NCI-H446 (cell line): ENCODE measurements around the gene TCERG1L.

ENCODE experiments used
- DNase-seq, 2 experiments: peaks; one replicate each; lab custom pipeline; 2025; lab: John Stamatoyannopoulos, UW

Gene TCERG1L

DNA sequence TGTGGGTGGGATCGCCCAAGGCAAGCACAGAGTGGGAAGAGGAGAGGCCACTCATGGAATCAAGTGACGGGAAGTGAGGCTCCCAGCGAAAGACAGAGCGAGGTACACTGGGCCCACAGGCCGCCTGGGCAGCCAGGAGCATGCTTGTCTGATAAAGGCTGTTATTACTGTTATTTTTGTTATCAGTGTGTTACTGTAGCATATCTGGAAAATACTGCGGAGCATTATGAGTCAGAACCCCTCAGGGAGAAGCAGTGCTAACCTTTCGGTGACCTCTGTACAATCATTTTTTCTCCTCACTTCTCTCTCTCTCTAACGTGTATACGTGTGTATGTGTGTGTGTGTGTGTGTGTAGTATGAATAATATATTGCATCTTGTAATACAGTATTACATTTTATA lies 3.8 kb upstream of the TCERG1L start:
- DNase-seq: no peak

DNA sequence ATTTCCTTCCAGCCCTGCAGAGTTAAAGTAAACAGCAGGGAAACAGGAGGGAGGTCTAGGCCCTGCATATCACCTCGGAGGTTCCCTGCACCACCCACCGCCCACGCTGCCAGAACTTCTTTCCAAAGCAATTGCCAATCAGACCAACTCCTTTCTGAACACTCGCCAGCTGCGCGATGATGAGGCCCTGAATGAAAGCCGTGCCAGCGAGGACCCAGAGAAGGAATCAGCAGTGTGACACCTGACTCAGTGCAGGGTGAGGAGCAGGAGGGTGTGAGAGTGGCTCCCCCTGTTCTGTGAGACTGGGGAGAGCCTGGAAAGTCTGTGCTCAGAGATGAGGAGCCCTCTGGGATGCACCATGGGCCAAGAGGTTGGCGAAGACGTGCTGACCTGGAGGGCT lies 3.3 kb upstream of the TCERG1L start:
- no peak for DNase-seq

DNA sequence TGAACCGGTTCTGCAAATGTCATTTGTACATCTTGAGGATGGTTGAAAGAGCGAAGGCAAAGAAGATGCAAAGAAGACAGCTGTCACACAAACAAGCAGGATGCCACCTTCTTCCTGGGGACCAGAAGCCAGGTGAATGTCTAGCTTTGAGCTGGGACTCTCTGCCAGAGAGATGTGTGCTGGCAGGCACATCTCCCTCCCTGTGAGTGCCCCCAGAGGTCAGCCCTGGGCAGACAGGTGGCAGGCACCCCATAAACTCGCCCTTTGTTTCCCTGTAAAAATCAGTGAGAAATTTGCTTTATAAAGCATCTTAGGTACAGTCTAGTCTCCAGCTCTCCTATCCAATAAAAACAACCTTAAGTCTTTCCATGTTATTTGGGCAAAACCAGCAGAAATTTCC lies 2.6 kb upstream of the TCERG1L start:
- DNase-seq: no peak

DNA sequence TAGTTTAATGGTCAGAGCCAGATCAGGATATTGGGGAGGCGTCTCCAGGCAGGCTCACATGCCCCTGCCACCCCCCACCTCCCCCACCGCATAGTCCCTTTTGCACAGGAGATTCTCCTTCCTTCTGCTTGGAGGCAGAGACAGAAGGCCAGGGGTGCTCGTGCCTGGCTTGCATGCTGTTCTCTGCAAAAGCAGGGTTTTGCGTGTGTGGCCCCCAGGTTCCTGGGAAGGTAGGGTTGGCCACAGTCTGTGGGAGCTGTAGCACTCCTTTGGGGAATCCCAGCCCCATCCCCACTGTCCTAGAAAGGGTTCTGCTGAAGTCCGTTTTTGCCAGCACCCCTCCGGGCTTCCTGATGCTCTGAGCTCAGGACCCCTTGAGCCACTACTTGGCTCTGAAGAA lies 1.9 kb upstream of the TCERG1L start:
- no peak for DNase-seq

DNA sequence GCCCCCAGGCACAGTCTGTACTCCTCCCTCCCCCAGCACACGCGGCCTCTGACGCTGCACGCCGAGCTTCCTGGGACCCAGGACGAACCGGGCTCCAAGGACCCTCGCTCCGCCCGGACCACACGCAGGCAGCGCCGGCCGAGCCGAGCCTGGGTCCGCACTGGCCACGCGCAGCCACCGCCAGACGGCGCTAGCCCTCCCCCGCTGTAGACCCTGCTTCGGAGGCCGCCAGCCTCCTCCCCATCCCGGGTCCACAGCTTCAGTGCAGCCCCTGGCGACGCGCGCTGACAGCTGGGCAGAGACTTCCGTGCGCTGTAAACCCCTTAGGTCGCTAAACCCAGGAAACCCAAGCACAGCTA lies 936 bp upstream of the TCERG1L start:
- no peak for DNase-seq

DNA sequence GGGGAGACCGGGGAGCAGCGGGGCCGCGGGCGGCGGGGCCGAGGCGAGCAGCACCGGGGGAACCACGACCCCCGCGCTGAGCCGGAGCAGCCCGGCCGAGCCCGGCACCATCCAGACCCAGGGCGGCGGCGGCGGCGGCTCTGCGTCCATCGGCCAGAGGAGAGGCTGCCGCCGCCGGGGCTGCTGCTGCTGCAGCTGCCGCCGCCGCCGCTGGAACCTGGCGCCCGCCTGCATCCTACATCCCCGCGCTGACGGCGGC lies 190 bp downstream of the TCERG1L start:
- DNase-seq: no peak

DNA sequence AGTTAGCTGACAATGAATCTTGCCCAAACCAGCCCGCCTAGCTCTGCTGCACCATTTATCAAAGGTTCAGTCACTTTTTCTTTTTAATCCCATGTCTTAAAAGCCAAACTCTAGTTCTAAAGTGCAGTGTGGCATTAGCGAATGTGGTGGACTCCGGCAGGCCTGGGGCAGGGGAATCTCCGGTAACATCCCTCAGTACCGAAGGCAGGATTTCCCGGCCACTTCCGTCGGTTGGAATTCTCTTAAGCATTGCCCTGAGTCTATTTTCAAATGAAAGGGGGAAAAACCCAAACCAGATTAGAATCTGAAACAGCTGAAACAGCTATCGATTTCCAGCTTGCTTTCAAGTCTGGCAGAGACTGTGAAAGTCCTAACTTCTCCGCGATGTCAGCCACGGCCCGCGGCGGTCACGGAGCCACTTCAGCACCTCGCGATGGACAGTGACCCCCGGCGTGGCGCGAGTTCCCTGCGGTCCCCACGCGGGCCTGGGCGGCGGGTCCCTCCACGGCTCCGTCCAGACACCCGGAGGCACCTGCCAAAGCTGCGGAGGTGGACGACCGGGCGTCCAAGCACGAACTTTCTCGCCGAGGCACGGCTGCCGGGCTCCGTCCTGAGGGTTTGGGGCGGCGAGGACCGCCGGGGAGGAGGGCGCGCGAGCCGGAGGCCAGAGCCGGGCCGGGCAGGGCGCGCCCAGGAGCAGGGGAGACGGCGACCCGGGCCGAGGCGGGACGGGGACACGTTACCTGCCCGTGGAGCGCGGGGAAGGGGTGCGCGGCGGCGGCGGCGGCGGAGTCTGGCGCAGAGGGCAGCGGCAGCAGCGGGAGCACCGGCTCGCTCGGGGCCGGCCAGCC lies 745 bp downstream of the TCERG1L start:
- no peak for DNase-seq

DNA sequence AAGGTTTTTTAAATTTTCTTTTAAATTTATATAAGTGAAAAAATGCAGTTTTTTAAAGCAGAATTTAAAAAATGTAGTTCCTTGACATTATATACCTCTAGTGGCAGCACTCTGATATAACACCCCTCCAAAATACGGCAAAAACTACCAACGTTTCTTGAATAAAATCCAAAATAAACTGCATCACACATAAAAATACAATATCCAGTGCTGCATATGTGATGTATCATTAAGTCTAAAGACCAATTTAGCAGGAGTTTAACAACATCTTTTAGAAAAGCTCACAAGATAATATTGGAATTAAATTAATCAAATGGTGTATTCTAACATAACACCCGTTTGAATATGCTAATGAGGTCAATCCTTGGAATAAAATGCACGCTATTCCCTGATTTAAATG lies 1.4 kb downstream of the TCERG1L start:
- DNase-seq: no peak

DNA sequence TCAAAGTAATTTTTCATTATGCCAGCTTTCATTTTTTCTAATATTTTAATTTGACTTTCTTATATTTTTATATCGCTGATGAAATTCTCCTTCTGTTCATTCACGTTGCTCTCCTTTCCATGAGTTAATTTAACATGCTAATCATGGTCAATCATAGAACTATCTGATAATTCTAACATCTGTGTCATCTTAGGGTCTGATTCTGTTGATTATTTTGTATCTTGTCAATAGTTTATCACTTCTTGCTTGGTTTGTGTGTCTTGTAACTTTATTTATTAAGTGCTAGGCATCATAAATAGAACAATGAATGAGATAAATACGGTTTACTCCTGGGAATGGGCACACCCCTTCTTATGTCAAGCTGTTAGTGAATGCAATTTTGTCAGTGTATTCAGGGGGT lies 11.0 kb downstream of the TCERG1L start:
- DNase-seq: no peak

DNA sequence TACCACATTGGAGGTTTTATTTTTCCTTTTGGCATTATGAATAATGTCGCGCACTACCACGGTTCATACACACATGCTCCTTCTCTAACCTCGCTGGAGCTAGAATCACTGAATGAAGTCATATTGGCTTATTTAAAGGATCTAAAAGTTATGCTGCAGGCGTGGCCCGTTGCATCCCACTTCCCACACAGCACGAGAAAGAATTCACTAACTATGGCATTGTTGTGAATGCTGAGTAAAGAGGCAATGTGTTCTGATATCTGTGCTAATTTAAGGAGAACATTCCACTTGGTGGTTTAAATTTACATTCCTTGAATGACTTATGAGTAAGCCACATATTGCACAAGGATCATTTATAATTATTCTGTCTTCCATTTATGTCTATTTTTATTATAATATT lies 20.7 kb downstream of the TCERG1L start:
- DNase-seq: no peak

DNA sequence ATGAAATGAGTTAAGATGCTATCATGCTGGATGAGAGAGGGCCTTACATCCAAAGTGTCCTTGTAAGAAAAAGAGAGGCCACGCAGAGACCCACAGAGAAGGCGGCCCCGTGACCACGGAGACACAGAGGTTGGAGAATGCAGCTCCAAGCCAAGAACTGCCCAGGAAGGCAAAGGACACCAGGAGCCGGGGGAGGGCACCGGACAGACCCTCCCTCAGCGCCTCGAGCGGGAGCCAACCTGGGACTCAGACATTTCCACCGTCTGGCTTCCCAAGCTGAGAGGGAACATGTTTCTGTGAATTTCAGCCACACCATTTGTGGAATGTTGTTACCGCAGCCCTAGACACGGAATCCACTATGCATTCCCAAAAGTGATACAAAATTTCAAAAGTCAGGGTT lies 22.9 kb downstream of the TCERG1L start:
- DNase-seq: no peak

DNA sequence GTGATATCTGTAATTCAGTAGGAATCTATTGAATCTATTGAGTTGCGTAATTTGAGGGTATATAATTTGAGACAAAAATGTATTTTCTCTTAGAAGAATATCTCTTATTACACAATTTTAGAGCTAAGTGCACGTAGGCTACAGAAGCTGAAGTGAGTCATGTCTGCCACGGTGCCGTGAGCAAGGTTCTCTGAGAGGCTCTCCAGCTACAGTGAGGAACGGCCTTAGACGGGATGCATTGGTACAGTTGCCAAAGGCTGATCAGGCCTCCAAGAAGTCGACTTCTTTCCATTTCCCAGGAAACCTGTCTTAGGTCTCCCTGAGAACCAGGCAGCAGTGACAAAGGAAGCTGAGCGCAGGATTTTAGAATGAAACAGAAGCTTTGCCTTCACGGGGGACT lies 28.6 kb downstream of the TCERG1L start:
- no peak for DNase-seq

DNA sequence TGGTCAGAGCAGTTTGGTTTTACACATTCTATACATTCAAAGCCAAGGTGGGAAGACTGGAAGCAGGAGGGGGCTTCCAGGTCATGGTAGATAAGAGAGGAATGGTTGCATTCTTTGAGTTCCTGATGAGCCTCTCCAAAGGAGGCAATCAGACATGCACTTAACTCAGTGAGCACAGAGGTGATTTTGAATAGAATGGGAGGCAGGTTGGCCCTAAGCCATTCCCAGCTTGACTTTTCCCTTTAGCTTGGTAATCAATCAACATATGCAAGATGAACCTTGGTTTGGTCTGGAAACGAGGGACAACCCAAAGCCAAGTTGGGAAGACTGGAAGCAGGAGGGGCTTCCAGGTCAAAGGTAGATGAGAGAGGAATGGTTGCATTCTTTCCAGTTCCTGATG lies 31.4 kb downstream of the TCERG1L start:
- DNase-seq: no peak

DNA sequence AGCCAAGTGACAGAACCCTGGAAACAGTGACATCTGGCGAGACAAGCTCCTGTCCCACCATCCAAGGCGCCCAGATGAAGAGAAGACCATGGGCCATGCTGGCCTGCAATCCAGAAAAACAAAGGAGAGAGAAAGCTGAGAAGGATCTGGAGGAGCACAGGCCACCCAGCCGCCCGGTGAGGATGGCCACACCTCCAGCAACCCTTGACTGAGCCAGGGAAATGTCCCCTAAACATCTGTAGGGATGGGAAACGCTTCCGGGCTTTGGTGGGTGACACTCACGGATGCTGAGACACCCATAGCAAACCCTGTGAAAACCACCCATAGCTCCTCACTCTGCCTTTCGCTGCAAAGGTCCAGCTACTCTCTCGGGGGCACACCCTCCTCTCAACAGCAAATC lies 32.0 kb downstream of the TCERG1L start:
- no peak for DNase-seq

DNA sequence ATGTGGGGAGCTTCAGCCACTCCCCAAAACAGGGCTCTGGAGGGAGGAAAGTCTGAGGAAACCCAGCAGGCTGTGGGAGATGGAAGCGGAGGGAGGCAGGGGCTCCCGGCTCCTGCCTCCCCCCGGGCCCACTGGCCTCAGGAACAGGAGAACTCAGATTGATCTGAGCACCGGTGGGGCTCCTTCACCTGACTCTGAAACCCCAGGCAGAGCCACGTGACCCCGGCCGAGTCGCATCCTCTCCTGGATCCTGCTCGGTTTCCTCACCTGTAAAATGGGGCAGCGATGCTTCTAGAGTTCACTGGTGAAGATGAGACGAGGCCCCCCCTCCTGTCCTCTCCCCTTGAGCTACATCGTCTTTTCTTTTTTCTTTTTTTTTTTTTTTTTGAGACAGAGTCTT lies 33.6 kb downstream of the TCERG1L start:
- DNase-seq: no peak

DNA sequence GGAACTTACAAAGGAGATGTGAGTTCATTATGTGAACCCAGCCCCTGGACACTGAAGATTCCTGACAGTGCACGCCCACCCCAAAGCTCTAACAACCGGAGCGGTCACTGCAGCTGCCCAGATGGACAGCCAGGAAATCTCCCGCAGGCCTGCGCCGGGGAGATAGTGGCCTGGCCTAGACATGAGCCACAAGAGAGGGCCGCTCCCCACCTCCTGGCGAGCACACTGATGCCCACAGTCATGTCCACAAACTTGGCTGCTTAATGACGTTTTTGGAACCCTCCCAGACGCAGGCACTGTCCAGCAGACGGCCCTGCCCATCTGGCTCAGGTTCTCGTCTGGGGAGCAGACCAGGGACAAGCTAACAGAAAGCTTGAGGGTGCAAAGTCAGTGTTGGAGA lies 34.2 kb downstream of the TCERG1L start:
- no peak for DNase-seq

DNA sequence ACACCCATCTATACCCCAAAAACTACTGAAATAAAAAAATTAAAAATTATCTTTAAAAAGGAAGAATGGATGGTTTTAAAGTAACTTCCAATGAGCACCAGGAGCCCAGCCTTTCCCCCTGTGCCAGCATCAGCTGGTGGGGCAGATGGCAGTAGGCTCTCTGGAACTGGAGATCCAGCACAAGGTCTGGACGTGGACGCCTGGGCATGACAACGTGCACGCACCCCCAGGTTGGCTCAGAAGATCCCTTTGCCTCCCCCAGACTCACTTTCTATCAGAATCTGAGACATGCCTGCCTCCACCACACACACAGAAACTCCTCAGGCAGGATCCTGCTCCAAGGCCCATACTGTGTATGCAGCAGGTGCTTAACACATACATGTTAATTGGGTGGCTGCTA lies 35.8 kb downstream of the TCERG1L start:
- no peak for DNase-seq

DNA sequence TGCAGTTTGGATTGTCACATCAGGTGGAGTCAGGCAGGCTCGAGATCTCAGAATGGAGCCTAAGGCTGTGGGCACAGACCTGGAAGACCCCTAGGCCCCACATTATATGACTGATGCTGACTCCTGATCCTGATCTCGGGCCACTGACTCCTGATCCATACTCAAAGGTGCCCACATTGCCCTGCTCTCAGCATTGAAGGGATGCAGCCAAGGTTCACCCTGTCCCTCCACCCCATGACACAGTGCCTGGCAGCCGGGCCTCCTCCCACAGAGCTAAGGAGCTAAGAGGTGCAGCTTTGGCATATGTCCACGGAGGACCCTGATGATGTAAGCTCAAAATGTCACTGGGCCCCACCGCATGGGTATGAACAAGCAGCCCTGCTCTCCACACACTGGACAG lies 36.6 kb downstream of the TCERG1L start:
- DNase-seq: no peak

DNA sequence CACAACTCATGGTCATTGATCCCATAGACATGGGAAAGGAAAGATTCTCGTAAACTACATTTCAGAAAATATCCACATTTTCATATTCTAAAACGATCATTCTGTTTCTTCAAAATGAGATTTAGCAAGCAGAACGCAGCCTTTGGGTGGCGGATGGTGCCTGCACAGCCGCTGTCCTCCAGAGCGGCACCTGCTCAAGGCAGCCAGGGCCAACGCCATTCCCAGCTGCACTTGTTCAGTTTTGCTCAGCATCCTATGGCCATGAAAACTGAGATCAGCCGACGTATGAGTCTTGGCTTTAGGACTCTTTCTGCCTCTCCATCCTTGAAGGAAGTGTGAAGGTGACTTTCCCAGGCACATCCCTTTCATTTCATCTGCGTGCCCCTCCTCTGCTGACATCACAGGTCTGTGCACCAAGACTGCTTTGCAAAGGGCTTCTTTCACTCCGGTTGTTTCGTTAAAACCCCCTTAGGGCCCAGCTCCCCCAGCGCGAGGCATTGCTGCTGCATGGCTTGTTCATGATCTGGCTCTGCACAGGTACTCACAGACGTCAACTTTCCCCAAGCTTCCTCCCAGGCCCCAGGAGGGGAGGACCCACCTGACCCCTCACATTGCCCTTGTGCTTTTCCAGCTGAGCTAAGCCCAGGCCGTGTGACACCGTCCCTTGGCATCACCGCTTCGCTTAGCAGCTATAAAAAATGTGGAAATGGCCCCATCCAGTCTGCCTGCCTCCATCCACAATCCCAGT lies 37.2 kb downstream of the TCERG1L start:
- no peak for DNase-seq

DNA sequence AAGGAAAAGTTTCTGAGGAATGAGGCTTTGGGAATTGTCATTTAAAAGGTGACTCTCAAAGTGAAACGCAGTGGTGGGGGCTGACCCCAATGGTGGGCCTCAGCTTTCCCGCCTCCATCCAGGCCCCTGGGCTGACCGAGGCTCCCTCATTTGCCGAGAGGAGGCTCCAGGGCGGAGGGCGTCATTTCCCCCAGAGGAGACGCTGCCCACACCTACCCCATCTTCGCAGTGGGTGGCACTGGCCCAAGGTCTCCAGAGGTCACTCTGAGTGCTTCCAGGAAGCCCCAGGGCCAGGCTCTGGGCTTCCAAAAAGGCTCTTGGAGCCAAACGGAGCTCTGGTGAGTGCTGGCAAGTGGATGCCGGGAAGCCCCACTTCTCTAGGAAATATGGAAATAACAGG lies 38.0 kb downstream of the TCERG1L start:
- DNase-seq: no peak

DNA sequence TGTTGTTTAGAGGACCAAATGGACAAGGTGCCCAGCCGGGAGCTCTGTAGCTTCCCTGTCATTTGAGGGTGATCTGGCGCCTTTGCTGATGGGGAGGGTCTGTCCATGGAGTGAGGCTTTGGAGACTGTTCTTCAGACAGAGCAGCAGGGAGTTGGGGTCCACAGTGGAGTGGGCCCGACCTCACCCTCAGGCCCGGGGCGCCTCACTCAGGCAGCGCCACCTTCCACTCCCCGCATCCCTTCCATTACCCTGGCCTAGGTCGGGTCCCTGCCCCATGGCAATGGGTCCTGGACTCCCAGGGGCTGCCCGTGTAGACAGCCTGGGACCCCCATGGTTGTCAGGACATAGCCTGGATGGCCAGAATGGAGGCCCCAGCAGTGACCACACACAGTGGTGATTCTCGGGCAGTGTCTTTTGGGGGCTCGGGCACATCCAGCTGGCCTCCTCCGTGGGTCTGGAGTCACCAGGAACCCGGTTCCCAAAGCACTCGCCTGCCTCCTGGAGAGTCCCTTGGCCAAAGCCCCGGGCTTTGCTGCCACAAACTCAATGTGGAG lies 38.5 kb downstream of the TCERG1L start:
- DNase-seq: no peak

DNA sequence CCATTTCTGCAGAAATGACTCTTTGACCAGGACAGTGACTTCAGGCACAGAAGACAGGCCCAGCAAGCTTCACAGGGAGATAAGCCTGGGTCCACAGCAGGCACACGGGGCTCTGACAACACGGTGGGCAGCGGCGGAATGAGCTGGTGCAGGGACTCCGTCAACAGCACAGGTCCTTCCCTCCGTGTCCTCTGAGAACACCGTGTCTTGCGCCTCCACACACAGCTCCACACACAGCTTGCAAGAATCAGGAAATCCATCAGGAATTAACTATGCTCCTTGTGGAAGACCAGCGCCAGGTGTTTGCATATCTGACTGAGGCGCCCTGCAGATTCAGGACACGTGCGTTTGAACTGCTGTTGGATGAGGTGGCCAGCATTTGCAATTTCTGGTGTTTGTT lies 39.6 kb downstream of the TCERG1L start:
- no peak for DNase-seq

DNA sequence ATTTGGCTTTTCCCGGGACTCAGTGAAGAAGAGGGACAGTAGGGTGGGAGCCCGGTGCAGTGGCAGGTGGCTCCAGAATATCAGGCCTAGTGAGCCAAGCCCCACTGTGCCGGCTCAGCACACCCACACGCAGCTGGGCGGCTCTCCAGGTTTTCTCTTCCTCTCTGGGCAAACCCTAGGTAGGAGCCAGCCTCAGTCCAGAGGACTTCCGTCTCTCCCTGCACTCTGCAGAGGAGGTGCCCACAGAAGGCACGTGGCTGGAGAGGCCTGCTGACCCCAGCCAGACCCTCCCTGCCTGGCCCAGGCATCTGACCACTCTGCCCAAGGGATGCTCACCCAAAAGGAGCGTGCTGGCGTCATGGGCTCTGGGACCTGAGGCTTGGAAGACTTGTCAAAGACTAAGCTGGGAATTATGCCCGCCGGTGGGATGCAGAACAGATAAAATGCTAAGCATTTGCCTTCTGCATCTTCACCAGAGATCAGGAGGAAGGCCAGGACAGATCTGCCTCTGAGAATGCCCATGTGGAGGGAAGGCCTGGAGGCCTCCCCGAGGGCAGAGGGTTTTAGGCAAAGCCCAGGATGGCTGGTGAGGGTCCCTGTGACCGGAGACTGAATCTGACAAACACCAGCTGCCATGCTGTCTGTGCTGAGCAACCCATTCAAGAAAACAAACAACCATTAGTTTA lies 40.2 kb downstream of the TCERG1L start:
- no peak for DNase-seq
